Gastrocnemius medialis (tissue), 4 donors: ENCODE results near the gene HSP90B1.

Experiments
- POLR2A ChIP-seq, 2 donors: fragments of 450-650 bp; IDR thresholded peaks; one replicate each; pipeline ENCODE4 v1.6.1; 2017; ENCODE audit warnings: antibody characterized with exemption in 2 of 2, mild to moderate bottlenecking in 2 of 2, moderate library complexity in 2 of 2
- TF ChIP-seq, protein P1 (sequence below), 5 experiments: fragments of 450-650 bp in 3 of 5; fragments of 200-600 bp in 2 of 5; sonication (generic) in 2 of 5; IDR thresholded peaks in 4 of 5; conservative IDR thresholded peaks in 1 of 5; 1 replicate in 4 of 5; 2 replicates in 1 of 5; pipeline ENCODE4 v1.5.1; 2016 to 2019; ENCODE audit warnings: antibody characterized with exemption in 5 of 5, mild to moderate bottlenecking in 3 of 5, moderate library complexity in 3 of 5

DNA sequence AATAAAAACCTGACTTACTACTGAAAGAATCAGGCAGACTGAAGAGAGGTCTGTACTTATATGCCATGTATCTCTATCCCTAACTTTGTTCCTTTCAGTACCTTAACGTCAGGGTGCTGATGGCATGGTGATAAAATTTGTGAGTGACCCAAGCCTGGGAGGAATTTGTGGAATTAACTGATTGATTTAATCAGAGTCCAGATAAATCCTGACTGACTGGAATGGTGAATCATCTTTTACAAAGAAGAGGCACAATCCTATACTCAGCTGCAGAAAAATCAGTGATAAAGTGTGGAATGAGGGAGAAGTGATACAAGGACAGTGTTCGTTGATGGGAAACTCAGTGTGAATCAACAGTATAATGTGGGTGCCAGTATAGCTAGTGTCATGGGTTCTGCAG is 39.2 kb downstream of the HSP90B1 start:
- TF ChIP-seq POLR2A (IDR thresholded peaks at IDR 0.05) = no peak
- TF ChIP-seq, protein P1, sequence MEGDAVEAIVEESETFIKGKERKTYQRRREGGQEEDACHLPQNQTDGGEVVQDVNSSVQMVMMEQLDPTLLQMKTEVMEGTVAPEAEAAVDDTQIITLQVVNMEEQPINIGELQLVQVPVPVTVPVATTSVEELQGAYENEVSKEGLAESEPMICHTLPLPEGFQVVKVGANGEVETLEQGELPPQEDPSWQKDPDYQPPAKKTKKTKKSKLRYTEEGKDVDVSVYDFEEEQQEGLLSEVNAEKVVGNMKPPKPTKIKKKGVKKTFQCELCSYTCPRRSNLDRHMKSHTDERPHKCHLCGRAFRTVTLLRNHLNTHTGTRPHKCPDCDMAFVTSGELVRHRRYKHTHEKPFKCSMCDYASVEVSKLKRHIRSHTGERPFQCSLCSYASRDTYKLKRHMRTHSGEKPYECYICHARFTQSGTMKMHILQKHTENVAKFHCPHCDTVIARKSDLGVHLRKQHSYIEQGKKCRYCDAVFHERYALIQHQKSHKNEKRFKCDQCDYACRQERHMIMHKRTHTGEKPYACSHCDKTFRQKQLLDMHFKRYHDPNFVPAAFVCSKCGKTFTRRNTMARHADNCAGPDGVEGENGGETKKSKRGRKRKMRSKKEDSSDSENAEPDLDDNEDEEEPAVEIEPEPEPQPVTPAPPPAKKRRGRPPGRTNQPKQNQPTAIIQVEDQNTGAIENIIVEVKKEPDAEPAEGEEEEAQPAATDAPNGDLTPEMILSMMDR (IDR thresholded peaks at IDR 0.05 in 4 of 5, conservative IDR thresholded peaks at IDR 0.05 in 1 of 5) = no peak
